PC-3 (cell line): ENCODE data around the gene SIX6. TPM values are rescaled to one million over a fixed set of nuclear protein-coding genes. Genes with fewer than 3 reads are reported as not detected.

Source experiments
- ATAC-seq: fragments of 200-7000 bp; cut with Tn5 transposase; 2 replicates; pipeline ENCODE4 v1.9.1; 2020; ENCODE audit warnings: mild to moderate bottlenecking, moderate library complexity
- BruUV-seq: library from RNA; stranded (reverse); fragments of 400-500 nt; replicated peaks from 2 replicates; lab custom pipeline; 2021; lab: Mats Ljungman, UMichigan
- CTCF ChIA-PET: fragments of 300-600 bp; sonication (Branson Sonifier 250); formaldehyde crosslinking; loops from one replicate; lab custom pipeline; 2022; ENCODE audit warnings: antibody characterized with exemption; lab: Charles Lee
- POLR2A ChIA-PET: fragments of 300-600 bp; sonication (Branson Sonifier 250); formaldehyde crosslinking; loops from one replicate; lab custom pipeline; 2022; ENCODE audit warnings: antibody characterized with exemption; ENCODE audit not compliant: unreplicated experiment; lab: Charles Lee
- DNase-seq: peaks from one replicate; pipeline ENCODE4 v3.0.0-alpha.2; 2015
- H2AFZ ChIP-seq: fragments of 300-600 bp; sonication (generic); 2 replicates; pipeline ENCODE4 v1.6.0; 2016; ENCODE audit warnings: antibody characterized with exemption, low read length
- H3F3A ChIP-seq: fragments of 300-600 bp; sonication (generic); one replicate; pipeline ENCODE4 v1.6.0; 2017; ENCODE audit warnings: antibody characterized with exemption, low read length, control low read depth, mild to moderate bottlenecking; ENCODE audit not compliant: unreplicated experiment
- H3K27ac ChIP-seq: fragments of 300-600 bp; sonication (generic); 2 replicates; pipeline ENCODE4 v1.5.1; 2016; ENCODE audit warnings: mild to moderate bottlenecking, low read length
- H3K27me3 ChIP-seq: fragments of 300-600 bp; sonication (generic); 2 replicates; pipeline ENCODE4 v1.6.1; 2016; ENCODE audit warnings: low read length, mixed read lengths
- H3K36me3 ChIP-seq: fragments of 300-600 bp; sonication (generic); 2 replicates; pipeline ENCODE4 v1.6.1; 2016; ENCODE audit warnings: low read depth, mixed run types, low read length, mixed read lengths
- H3K4me1 ChIP-seq: fragments of 300-600 bp; sonication (generic); 2 replicates; pipeline ENCODE4 v1.5.1; 2016; ENCODE audit warnings: low read length; ENCODE audit not compliant: insufficient read depth
- H3K4me2 ChIP-seq: fragments of 300-600 bp; sonication (generic); 2 replicates; pipeline ENCODE4 v1.6.0; 2016; ENCODE audit warnings: low read length
- H3K4me3 ChIP-seq: fragments of 300-600 bp; sonication (generic); 2 replicates; pipeline ENCODE4 v1.5.1; 2016; ENCODE audit warnings: mild to moderate bottlenecking, low read length, mixed read lengths
- H3K79me2 ChIP-seq: fragments of 300-600 bp; sonication (generic); 2 replicates; pipeline ENCODE4 v1.6.1; 2017; ENCODE audit warnings: low read length, mixed read lengths
- H3K9ac ChIP-seq: fragments of 300-600 bp; sonication (generic); 2 replicates; pipeline ENCODE4 v1.6.0; 2016; ENCODE audit warnings: mild to moderate bottlenecking, low read length
- H3K9me2 ChIP-seq: fragments of 300-600 bp; sonication (generic); replicated peaks from 2 replicates; pipeline ENCODE4 v1.6.1; 2016; ENCODE audit warnings: mixed run types, low read length, mixed read lengths
- H3K9me3 ChIP-seq: fragments of 300-600 bp; sonication (generic); 2 replicates; pipeline ENCODE4 v1.6.1; 2016; ENCODE audit warnings: low read length, mixed read lengths
- H4K20me1 ChIP-seq: fragments of 300-600 bp; sonication (generic); 2 replicates; pipeline ENCODE4 v1.6.1; 2016; ENCODE audit warnings: low read length, mixed read lengths
- EZH2 ChIP-seq: fragments of 300-600 bp; sonication (generic); IDR thresholded peaks from one replicate; pipeline ENCODE4 v1.6.1; 2017; ENCODE audit warnings: antibody characterized with exemption, mild to moderate bottlenecking, low read length; ENCODE audit not compliant: unreplicated experiment
- EZH2phosphoT487 ChIP-seq: fragments of 300-600 bp; sonication (generic); IDR thresholded peaks from 2 replicates; pipeline ENCODE4 v1.6.1; 2018; ENCODE audit warnings: mild to moderate bottlenecking, antibody characterized with exemption, low read length, borderline replicate concordance
- intact Hi-C: fragments of 100-400 bp; cut with micrococcal nuclease; formaldehyde crosslinking; loops from 2 replicates; pipeline ENCODE4 v1.9.0; 2023
- total RNA-seq: library from RNA; depleted of rRNA; stranded (reverse); fragments of >200 nt; gene quantifications from 2 replicates; pipeline ENCODE4 v1.2.3, GENCODE V29; 2014
- TF ChIP-seq, protein P1 (sequence below): fragments of 300-600 bp; sonication (generic); conservative IDR thresholded peaks from 2 replicates; pipeline ENCODE4 v1.5.1; 2017; ENCODE audit warnings: antibody characterized with exemption, low read depth, mild to moderate bottlenecking, low read length

Gene SIX6
- total RNA-seq, 1 experiment from 2014 or later, result not detected

DNA sequence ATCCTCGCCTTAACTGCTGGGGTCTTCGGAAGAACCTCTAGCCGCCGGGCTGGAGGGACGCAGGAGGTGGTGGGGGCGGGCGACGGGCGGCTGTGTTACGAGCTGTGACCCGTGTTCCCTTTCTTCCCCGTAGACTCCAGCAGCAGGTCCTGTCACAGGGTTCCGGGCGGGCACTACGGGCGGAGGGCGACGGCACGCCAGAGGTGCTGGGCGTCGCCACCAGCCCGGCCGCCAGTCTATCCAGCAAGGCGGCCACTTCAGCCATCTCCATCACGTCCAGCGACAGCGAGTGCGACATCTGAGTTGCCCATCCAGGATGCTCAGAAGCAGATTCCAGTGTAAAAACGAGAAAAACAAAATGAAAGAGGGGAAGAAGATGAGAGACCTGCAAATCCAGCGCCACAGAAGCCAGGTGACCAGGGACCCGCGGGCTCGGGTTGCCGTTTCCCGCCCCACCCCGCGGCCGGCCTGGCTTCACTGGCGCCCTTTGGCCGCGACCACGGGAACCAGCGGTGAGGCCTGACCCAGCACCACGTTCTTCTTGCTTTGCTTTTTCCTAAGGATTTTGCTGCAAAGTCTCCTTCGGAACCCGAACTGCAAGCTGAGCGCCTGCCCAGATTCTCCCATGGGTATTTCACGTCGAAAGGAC is 2.1 kb downstream of the SIX6 start:
- H3K27me3 ChIP-seq, result peaks cover 64% of the 10 kb centered on the region
- no peak overlapping the region for H2AFZ ChIP-seq
- H3K79me2 ChIP-seq, result no peaks in the 10 kb centered on the region
- no TSS peak for BruUV-seq
- no peak for DNase-seq
- H3K9me2 ChIP-seq, result no peaks in the 10 kb centered on the region
- H3K9ac ChIP-seq, result no peak overlapping the region
- H3K4me3 ChIP-seq, result no peak overlapping the region
- H3K4me2 ChIP-seq, result no peak overlapping the region
- no peak for ATAC-seq
- H3F3A ChIP-seq, result no peaks in the 10 kb centered on the region
- POLR2A ChIA-PET, result no interaction called here
- H4K20me1 ChIP-seq, result no peaks in the 10 kb centered on the region
- no peaks in the 10 kb centered on the region for H3K4me1 ChIP-seq
- intact Hi-C loops, result no loop called here
- no peaks in the 10 kb centered on the region for H3K9me3 ChIP-seq
- no peak overlapping the region for H3K27ac ChIP-seq
- TF ChIP-seq, protein P1, sequence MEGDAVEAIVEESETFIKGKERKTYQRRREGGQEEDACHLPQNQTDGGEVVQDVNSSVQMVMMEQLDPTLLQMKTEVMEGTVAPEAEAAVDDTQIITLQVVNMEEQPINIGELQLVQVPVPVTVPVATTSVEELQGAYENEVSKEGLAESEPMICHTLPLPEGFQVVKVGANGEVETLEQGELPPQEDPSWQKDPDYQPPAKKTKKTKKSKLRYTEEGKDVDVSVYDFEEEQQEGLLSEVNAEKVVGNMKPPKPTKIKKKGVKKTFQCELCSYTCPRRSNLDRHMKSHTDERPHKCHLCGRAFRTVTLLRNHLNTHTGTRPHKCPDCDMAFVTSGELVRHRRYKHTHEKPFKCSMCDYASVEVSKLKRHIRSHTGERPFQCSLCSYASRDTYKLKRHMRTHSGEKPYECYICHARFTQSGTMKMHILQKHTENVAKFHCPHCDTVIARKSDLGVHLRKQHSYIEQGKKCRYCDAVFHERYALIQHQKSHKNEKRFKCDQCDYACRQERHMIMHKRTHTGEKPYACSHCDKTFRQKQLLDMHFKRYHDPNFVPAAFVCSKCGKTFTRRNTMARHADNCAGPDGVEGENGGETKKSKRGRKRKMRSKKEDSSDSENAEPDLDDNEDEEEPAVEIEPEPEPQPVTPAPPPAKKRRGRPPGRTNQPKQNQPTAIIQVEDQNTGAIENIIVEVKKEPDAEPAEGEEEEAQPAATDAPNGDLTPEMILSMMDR, result no peak
- TF ChIP-seq EZH2 (no peak), EZH2phosphoT487 (no peak)
- no peaks in the 10 kb centered on the region for H3K36me3 ChIP-seq
- CTCF ChIA-PET, result no interaction called here

DNA sequence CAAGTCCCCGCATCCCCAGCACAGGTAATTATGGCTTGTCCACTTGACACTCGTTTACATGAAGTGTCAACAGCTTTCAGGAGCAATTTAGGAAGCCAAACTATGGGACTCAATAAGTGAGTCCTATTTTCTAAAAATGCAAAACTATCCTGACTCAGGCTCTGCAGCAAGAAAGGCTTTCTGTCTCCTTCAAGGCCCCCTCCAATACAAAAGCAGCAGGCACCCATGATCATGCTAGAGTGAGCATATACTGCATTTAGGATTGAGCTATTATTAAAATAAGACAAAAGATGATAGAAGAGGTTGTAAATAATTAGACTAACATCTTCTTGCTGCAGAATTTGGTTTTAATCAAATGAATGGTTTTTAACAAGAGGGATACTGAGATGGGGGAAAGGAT is 3.2 kb downstream of the SIX6 start:
- H3K79me2 ChIP-seq, result no peaks in the 10 kb centered on the region
- H2AFZ ChIP-seq, result no peak overlapping the region
- no peaks in the 10 kb centered on the region for H4K20me1 ChIP-seq
- H3K9ac ChIP-seq, result no peak overlapping the region
- no peaks in the 10 kb centered on the region for H3F3A ChIP-seq
- H3K27ac ChIP-seq, result no peak overlapping the region
- no peaks in the 10 kb centered on the region for H3K4me1 ChIP-seq
- CTCF ChIA-PET, result no interaction called here
- POLR2A ChIA-PET, result no interaction called here
- H3K36me3 ChIP-seq, result no peaks in the 10 kb centered on the region
- intact Hi-C loops, result no loop called here
- no peak overlapping the region for H3K4me3 ChIP-seq
- no peak for TF ChIP-seq EZH2
- TF ChIP-seq, protein P1, result no peak
- no peak for TF ChIP-seq EZH2phosphoT487
- no peak overlapping the region for H3K4me2 ChIP-seq
- no TSS peak for BruUV-seq
- H3K27me3 ChIP-seq, result peaks cover 58% of the 10 kb centered on the region
- ATAC-seq (no peak), DNase-seq (no peak)
- H3K9me2 ChIP-seq, result no peaks in the 10 kb centered on the region
- H3K9me3 ChIP-seq, result no peaks in the 10 kb centered on the region

DNA sequence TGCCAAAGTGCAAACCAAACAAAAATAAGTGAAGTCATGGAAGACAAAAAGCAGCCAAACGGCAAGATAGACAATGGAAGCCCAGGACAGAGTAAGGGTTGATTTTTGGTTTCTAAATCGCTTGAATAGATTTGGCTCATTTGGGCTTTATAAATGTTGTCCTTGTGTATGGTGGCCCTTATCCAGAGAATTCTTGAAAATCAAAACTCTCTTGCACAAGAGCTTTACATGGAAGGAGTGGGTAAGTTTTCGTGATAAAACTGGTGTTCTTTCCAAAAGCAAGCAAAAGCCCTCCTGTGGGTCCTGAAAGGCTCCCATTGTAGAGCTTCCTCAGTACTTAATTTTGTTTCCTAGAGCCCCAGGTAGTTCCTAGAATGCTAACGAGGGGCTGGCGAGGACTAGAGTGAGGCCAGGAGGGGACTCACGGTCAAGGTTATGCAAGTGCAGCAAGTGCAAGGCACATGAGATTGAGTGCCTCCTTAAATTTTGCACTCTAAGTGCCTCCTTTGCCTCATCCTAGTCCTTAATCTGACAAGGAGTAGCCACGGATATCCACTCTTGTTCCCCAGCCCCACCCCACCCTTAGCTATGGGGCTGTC is 4.1 kb downstream of the SIX6 start:
- H3K27ac ChIP-seq, result no peak overlapping the region
- ChIA-PET POLR2A (interaction anchor here (0.7 kb wide), 1 partner anchor 8 kb away, joined by 4 read pairs; no protein-coding TSS in a partner anchor), CTCF (no interaction called here)
- H3K79me2 ChIP-seq, result no peaks in the 10 kb centered on the region
- H3K4me2 ChIP-seq, result no peak overlapping the region
- H3K4me3 ChIP-seq, result no peak overlapping the region
- DNase-seq, result no peak
- H3K9me2 ChIP-seq, result no peaks in the 10 kb centered on the region
- H3F3A ChIP-seq, result no peaks in the 10 kb centered on the region
- no peak overlapping the region for H3K9ac ChIP-seq
- H3K27me3 ChIP-seq, result peaks cover 48% of the 10 kb centered on the region
- no peak for TF ChIP-seq EZH2phosphoT487
- TF ChIP-seq, protein P1, result no peak
- TF ChIP-seq EZH2, result no peak
- H3K36me3 ChIP-seq, result no peaks in the 10 kb centered on the region
- BruUV-seq, result no TSS peak
- H2AFZ ChIP-seq, result no peak overlapping the region
- H4K20me1 ChIP-seq, result no peaks in the 10 kb centered on the region
- no peaks in the 10 kb centered on the region for H3K4me1 ChIP-seq
- intact Hi-C loops, result no loop called here
- no peak for ATAC-seq
- no peaks in the 10 kb centered on the region for H3K9me3 ChIP-seq
